Measurements from ENCODE around the gene CT47A7. TPM values are rescaled to one million over a fixed set of nuclear protein-coding genes. Genes with fewer than 3 reads are reported as not detected.
"Not testable (repeated sequence)": the region's sequence is repeated elsewhere in the genome, so short reads cannot be mapped to it uniquely, and the experiment has no call there.

Gene CT47A7
- not detected for total RNA-seq

DNA sequence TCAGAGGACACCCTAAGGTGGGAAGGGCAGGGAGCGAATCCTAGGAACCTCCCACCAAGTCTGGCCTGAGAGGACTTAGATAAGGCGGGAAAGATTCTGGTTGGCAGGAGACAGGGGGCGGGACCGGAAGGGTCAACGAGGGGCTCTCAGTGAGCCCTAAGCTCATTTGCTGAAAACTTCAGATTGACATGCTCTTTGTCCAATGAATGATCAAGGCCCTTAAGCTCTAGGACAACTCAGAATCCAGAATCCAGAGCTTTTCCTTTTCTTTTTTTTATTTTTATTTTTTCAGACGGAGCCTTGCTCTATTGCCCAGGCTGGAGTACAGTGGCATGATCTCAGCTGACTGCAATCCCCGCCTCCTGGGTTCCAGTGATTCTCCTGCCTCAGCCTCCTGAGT is at the start of gene CT47A7:
Gene CT47A7 (minus strand): TSS at position 101 of the 400 bp plus-strand sequence. CDS start 255 bp downstream, outside the sequence.
- not testable (repeated sequence) for H3K4me3 ChIP-seq; DNase-seq (ENCODE audit: low spot score); H3K9me3 ChIP-seq; ATAC-seq (ENCODE audit: insufficient number of reproducible peaks, low FRiP score, low read depth); H3K27me3 ChIP-seq (replicated peaks; ENCODE audit: insufficient read depth); H3K4me1 ChIP-seq (ENCODE audit: control insufficient read depth in 1 of 2, low read depth in 2 of 2); H3K27ac ChIP-seq; H3K36me3 ChIP-seq

- no peaks in the 10 kb centered on the region for H3K36me3 ChIP-seq
- TF ChIP-seq, protein P1, sequence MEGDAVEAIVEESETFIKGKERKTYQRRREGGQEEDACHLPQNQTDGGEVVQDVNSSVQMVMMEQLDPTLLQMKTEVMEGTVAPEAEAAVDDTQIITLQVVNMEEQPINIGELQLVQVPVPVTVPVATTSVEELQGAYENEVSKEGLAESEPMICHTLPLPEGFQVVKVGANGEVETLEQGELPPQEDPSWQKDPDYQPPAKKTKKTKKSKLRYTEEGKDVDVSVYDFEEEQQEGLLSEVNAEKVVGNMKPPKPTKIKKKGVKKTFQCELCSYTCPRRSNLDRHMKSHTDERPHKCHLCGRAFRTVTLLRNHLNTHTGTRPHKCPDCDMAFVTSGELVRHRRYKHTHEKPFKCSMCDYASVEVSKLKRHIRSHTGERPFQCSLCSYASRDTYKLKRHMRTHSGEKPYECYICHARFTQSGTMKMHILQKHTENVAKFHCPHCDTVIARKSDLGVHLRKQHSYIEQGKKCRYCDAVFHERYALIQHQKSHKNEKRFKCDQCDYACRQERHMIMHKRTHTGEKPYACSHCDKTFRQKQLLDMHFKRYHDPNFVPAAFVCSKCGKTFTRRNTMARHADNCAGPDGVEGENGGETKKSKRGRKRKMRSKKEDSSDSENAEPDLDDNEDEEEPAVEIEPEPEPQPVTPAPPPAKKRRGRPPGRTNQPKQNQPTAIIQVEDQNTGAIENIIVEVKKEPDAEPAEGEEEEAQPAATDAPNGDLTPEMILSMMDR (IDR thresholded peaks at IDR 0.05), result no peak
- H3K27ac ChIP-seq, result no peak overlapping the region
- H3K27me3 ChIP-seq (replicated peaks; ENCODE audit: insufficient read depth), result no peaks in the 10 kb centered on the region
- ATAC-seq (ENCODE audit: insufficient number of reproducible peaks, low FRiP score, low read depth) (no peak), DNase-seq (ENCODE audit: low spot score) (no peak)
- H3K9me3 ChIP-seq, result no peaks in the 10 kb centered on the region
- no peaks in the 10 kb centered on the region for H3K4me1 ChIP-seq (ENCODE audit: control insufficient read depth in 1 of 2, low read depth in 2 of 2)
- H3K4me3 ChIP-seq, result no peak overlapping the region
Measured at GRCh38 chrX:121000589-121000988, 44.2 kb upstream of the CT47A7 start.

DNA sequence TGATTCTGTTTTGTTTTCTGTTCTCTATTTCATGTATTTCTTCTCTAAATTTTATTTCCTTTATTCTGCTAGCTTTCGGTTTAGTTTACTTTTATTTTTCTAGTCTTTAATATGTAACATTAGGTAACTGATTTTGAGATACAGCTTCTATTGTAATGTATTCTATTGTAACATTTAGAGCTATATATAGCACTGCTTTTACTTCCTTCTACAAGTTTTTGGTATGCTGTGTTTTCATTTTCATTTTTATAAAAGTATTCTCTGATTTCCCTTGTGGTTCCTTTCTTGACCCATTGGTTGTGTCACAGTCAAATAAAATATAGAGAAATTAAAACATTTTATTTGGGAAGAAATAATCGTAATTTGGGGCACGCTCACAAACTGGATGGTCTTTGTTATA is 43.0 kb upstream of the CT47A7 start:
- Histone ChIP-seq H3K27ac (no peak overlapping the region), H3K4me3 (no peak overlapping the region), H3K27me3 (replicated peaks; ENCODE audit: insufficient read depth) (no peaks in the 10 kb centered on the region), H3K9me3 (no peaks in the 10 kb centered on the region), H3K36me3 (no peaks in the 10 kb centered on the region), H3K4me1 (ENCODE audit: control insufficient read depth in 1 of 2, low read depth in 2 of 2) (no peaks in the 10 kb centered on the region)
- no peak for ATAC-seq (ENCODE audit: insufficient number of reproducible peaks, low FRiP score, low read depth)
- DNase-seq (ENCODE audit: low spot score), result no peak
- TF ChIP-seq, protein P1 (IDR thresholded peaks at IDR 0.05), result no peak

DNA sequence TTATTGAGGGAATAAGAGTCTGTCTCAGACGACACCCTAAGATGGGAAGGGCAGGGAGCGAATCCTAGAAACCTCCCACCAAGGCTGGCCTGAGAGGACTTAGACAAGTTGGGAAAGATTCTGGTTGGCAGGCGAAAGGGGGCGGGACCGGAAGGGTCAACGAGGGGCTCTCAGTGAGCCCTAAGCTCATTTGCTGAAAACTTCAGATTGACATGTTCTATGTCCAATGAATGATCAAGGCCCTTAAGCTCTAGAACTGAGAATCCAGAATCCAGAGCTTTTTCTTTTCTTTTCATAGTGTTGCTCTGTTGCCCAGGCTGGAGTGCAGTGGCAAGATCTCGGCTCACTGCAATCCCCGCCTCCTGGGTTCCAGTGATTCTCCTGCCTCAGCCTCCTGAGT is 29.3 kb upstream of the CT47A7 start, which contains the start of gene CT47A1:
Gene CT47A1 (minus strand): TSS at position 101 of the 400 bp plus-strand sequence. CDS start 231 bp downstream, outside the sequence.
- not testable (repeated sequence) for H3K27ac ChIP-seq; H3K9me3 ChIP-seq; DNase-seq (ENCODE audit: low spot score); ATAC-seq (ENCODE audit: insufficient number of reproducible peaks, low FRiP score, low read depth); H3K27me3 ChIP-seq (replicated peaks; ENCODE audit: insufficient read depth); H3K4me3 ChIP-seq; H3K4me1 ChIP-seq (ENCODE audit: control insufficient read depth in 1 of 2, low read depth in 2 of 2); H3K36me3 ChIP-seq

Other genes starting within 250 kb of the CT47A7 start
- gene CT47B1, start 80.7 kb downstream of the CT47A7 start, total RNA-seq, result not detected
- not detected for gene CT47A11, start 19.4 kb downstream of the CT47A7 start, total RNA-seq
- not detected for gene CT47A10, start 14.6 kb downstream of the CT47A7 start, total RNA-seq
- not detected for gene CT47A9, start 9.7 kb downstream of the CT47A7 start, total RNA-seq
- gene CT47A8, start 4.9 kb downstream of the CT47A7 start, total RNA-seq, result not detected
- not detected for gene CT47A6, start 4.9 kb upstream of the CT47A7 start, total RNA-seq
- not detected for gene CT47A5, start 9.7 kb upstream of the CT47A7 start, total RNA-seq
- gene CT47A4, start 14.6 kb upstream of the CT47A7 start, total RNA-seq, result not detected
- gene CT47A3, start 19.5 kb upstream of the CT47A7 start, total RNA-seq, result not detected
- gene CT47A2, start 24.3 kb upstream of the CT47A7 start, total RNA-seq, result not detected
- gene CT47A1, start 29.2 kb upstream of the CT47A7 start, total RNA-seq, result not detected
- 1 to 10 TPM in 1 of 2 donors, under 1 TPM in 1; 0.27 to 2.5 TPM for gene GLUD2, start 91.0 kb upstream of the CT47A7 start, total RNA-seq